ENCODE results near the gene NTN1. TPM values are rescaled to one million over a fixed set of nuclear protein-coding genes. Genes with fewer than 3 reads are reported as not detected.

The NTN1 gene
- total RNA-seq, 1 experiment from 2014 or later = 1.2 TPM

GRCh38 chr17:9174312-9174711, 153.0 kb downstream of the NTN1 start:
- Mint-ChIP-seq H3K4me1 (peaks cover 21 to 30% of the 10 kb centered on the region in 2 experiments), H3K27me3 (ENCODE audit: low read depth) (no peaks in the 10 kb centered on the region; the same call in none of the 2 replicates), H3K27ac (no peak overlapping the region), H3K9me3 (peaks cover 3 to 7% of the 10 kb centered on the region in 2 experiments; a peak in 4 of 5 replicates), H3K36me3 (ENCODE audit: insufficient read depth in 1 of 3, low read depth in 3 of 3) (peaks cover 0 to 2% (median 2%) of the 10 kb centered on the region in 3 experiments; a peak in 4 of 7 replicates), H3K4me3 (no peak overlapping the region)
- Histone ChIP-seq H3T11ph (ENCODE audit: low read length) (no peak overlapping the region), H4K20me1 (ENCODE audit: control insufficient read depth, insufficient read depth, insufficient read length) (no peaks in the 10 kb centered on the region), H3K23me2 (ENCODE audit: insufficient read length, low read depth, low read length, poor library complexity, severe bottlenecking) (no peaks in the 10 kb centered on the region), H3K9me3 (ENCODE audit: control insufficient read depth, low read depth, low read length) (no peaks in the 10 kb centered on the region), H3K9ac (ENCODE audit: extremely low read depth, insufficient read length, low read length) (no peak overlapping the region), H3K79me1 (ENCODE audit: insufficient read depth, low read depth, low read length, poor library complexity, severe bottlenecking) (no peaks in the 10 kb centered on the region), H3K27ac (ENCODE audit: insufficient read length, low read depth, low read length) (no peak overlapping the region), H3K4me2 (ENCODE audit: insufficient read depth, insufficient read length, low read length) (no peak overlapping the region), H4K8ac (replicated peaks; ENCODE audit: insufficient read length, low read depth, low read length) (no peak overlapping the region), H2AK5ac (ENCODE audit: insufficient read length, low read length) (no peak overlapping the region), H2BK20ac (ENCODE audit: low read depth, low read length, poor library complexity, severe bottlenecking) (no peak overlapping the region), H4K5ac (ENCODE audit: insufficient read length, low read depth, low read length) (no peak overlapping the region), H2AFZ (ENCODE audit: low read length) (no peak overlapping the region), H3K27me3 (ENCODE audit: insufficient read depth, low read length) (no peaks in the 10 kb centered on the region), H3K56ac (ENCODE audit: insufficient read length, low read depth, low read length) (no peak overlapping the region), H3K79me2 (ENCODE audit: insufficient read depth, low read length) (no peaks in the 10 kb centered on the region), H2BK12ac (ENCODE audit: insufficient read length, low read depth, low read length) (no peak overlapping the region), H2BK15ac (ENCODE audit: low read depth, low read length) (no peak overlapping the region), H2BK5ac (ENCODE audit: insufficient read length, low read length) (no peak overlapping the region), H4K91ac (ENCODE audit: insufficient read length, low read depth, low read length) (no peak overlapping the region), H3K18ac (ENCODE audit: insufficient read length, low read depth, low read length) (no peak overlapping the region), H2BK120ac (ENCODE audit: low read depth, low read length, poor library complexity, severe bottlenecking) (no peak overlapping the region), H3K23ac (ENCODE audit: insufficient read length, low read depth, low read length) (no peak overlapping the region), H3K4ac (ENCODE audit: low read depth, low read length) (no peak overlapping the region), H3K4me1 (ENCODE audit: insufficient read depth, low read length) (peaks cover 10% of the 10 kb centered on the region; the same call in 1 of the 2 replicates), H3K14ac (ENCODE audit: insufficient read depth, low read length) (no peak overlapping the region)
- no peak for TF ChIP-seq CTCF (conservative IDR thresholded peaks at IDR 0.05)
- WGBS (ENCODE audit: extremely low coverage, insufficient read length, low lambda C conversion rate) = no CpG with 5 or more reads among the region's 3 CpGs
- DNase-seq = no peak
